Measurements from ENCODE around the gene CEBPA.

DNA sequence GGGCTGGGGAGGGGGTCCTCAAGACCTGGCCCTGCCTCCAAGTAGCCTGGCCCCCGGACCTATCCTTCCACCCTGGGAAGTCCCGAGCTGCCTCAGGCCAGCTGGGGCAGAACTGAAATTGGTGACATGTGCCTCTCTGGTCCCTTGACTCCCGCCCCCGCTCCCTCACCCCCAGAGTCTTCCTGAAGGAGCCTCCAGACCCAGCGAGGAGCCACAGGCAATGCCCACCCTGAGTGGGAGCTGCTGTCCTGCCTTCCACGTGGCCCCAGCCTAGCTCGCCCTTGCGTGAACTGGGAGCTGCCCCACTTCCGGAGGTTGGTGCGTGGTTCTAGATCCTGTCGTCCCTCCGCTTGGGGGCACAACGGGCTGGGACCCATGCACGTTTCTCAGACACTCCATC is 34.6 kb downstream of the CEBPA start:
- TF ChIP-seq CTCF (IDR thresholded peaks at IDR 0.05; ENCODE audit: poor library complexity) (no peak), EZH2 (IDR thresholded peaks at IDR 0.05; ENCODE audit: borderline replicate concordance) (no peak), EZH2phosphoT487 (IDR thresholded peaks at IDR 0.05; ENCODE audit: low read depth, severe bottlenecking, unreplicated experiment) (no peak)

Data from hepatocyte (in vitro differentiated cells).